ENCODE results near the gene ZNG1A. TPM values are rescaled to one million over a fixed set of nuclear protein-coding genes. Genes with fewer than 3 reads are reported as not detected.
"Not testable (repeated sequence)": the region's sequence is repeated elsewhere in the genome, so short reads cannot be mapped to it uniquely, and the experiment has no call there.

ZNG1A gene
- total RNA-seq, 1 experiment from 2014 or later = 69.1 TPM

DNA sequence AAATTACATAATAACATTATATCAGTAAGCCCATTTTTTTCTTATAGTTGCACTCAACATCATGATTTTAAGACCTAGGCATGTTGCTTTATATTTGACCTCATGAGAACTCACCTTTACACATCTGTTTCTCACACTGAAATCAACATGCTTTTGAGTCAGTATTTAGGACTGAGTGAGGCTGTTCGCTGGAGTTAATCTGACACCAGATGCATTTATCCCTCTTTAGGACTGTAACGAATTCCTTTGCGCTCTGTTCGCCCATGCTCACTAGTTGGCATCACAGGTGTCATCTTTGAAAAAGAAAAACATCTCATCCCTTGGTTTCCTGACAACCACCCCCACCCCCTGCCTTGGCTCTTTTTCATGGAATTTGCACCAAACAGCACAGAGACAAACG is 84.9 kb downstream of the ZNG1A start:
- H4K20me1 ChIP-seq (ENCODE audit: low read length); H3K9me2 ChIP-seq (replicated peaks; ENCODE audit: low read length); BruUV-seq (replicated peaks); H3K4me1 ChIP-seq (ENCODE audit: insufficient read depth, low read length); H3K9ac ChIP-seq (ENCODE audit: low read length); H3K27ac ChIP-seq (ENCODE audit: low read length); H3K4me3 ChIP-seq (ENCODE audit: low read length); POLR2A ChIA-PET (ENCODE audit: unreplicated experiment); DNase-seq; H3F3A ChIP-seq (ENCODE audit: low read length, unreplicated experiment); ATAC-seq; intact Hi-C loops (cut with micrococcal nuclease); H2AFZ ChIP-seq (ENCODE audit: low read length); H3K27me3 ChIP-seq (ENCODE audit: low read length); CTCF ChIA-PET; H3K36me3 ChIP-seq (ENCODE audit: low read depth, low read length); H3K79me2 ChIP-seq (ENCODE audit: low read length); H3K9me3 ChIP-seq (ENCODE audit: low read length); H3K4me2 ChIP-seq (ENCODE audit: low read length): not testable (repeated sequence)

DNA sequence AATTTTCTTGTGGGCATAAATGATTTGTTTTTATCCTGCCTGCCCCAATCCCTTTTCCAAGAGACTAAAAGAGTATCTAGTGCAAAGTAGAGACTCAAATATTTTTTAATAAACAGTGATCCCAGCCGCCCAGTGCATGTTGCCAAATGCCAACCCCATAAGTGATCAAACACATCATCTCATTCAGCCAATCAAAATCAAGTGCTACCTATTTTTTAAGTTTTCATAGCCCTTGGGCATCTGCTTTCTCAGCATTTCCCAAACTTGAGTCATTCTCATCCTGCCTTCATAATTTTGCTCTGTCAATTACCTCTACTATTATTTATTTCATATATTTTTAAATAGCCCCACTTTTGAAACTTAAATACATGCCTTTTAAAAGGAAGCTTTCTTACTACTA is 88.0 kb downstream of the ZNG1A start:
- CTCF ChIA-PET; H3K36me3 ChIP-seq (ENCODE audit: low read depth, low read length): not testable (repeated sequence)

DNA sequence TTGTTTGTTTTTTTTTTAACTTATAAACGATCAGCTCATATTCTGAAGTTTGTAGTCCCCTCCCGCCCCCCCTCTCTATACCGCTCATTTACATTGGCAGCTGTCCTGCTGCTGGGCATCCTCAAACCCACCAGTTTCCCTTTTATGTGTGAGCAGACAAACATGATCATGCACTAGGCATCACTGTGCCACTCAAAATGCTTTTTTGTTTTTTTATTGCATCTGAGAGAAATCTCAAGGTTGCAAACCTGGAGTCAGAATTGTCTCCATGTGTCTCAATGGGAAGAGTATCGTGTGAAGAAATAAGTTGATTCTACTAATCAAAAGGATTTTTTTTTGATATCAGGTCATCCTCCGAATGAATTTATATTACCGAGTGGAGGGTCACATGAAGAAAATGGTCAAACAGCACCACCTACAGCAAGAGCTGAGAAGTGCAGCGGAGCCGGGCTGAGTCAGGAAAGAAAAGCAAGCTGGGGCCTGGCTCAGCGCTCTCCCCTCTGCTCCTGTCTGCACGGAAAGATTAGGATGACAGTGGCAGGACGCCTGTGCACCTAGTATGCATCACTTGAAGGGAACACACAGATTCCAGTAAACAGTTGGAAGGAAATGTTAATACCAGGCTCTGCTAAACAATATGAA is 90.3 kb downstream of the ZNG1A start:
- H3K27ac ChIP-seq (ENCODE audit: low read length); H3F3A ChIP-seq (ENCODE audit: low read length, unreplicated experiment); CTCF ChIA-PET; H3K9ac ChIP-seq (ENCODE audit: low read length); H3K36me3 ChIP-seq (ENCODE audit: low read depth, low read length); H2AFZ ChIP-seq (ENCODE audit: low read length); H3K4me1 ChIP-seq (ENCODE audit: insufficient read depth, low read length); H3K4me3 ChIP-seq (ENCODE audit: low read length); H3K79me2 ChIP-seq (ENCODE audit: low read length); H3K9me2 ChIP-seq (replicated peaks; ENCODE audit: low read length); POLR2A ChIA-PET (ENCODE audit: unreplicated experiment); DNase-seq; H3K9me3 ChIP-seq (ENCODE audit: low read length); H4K20me1 ChIP-seq (ENCODE audit: low read length); H3K27me3 ChIP-seq (ENCODE audit: low read length); BruUV-seq (replicated peaks); H3K4me2 ChIP-seq (ENCODE audit: low read length); intact Hi-C loops (cut with micrococcal nuclease): not testable (repeated sequence)
- ATAC-seq = peak; percentile 77

More for the DNA sequence above, 88.0 kb downstream of the ZNG1A start:
- H3K4me2 ChIP-seq (ENCODE audit: low read length); H3K79me2 ChIP-seq (ENCODE audit: low read length); H3K9ac ChIP-seq (ENCODE audit: low read length); BruUV-seq (replicated peaks); H3K9me3 ChIP-seq (ENCODE audit: low read length); H2AFZ ChIP-seq (ENCODE audit: low read length); H3K27ac ChIP-seq (ENCODE audit: low read length); intact Hi-C loops (cut with micrococcal nuclease); POLR2A ChIA-PET (ENCODE audit: unreplicated experiment); H3K27me3 ChIP-seq (ENCODE audit: low read length); H3K4me1 ChIP-seq (ENCODE audit: insufficient read depth, low read length); H3K4me3 ChIP-seq (ENCODE audit: low read length); H3F3A ChIP-seq (ENCODE audit: low read length, unreplicated experiment); H4K20me1 ChIP-seq (ENCODE audit: low read length); H3K9me2 ChIP-seq (replicated peaks; ENCODE audit: low read length): not testable (repeated sequence)
- ATAC-seq (peak; percentile 42), DNase-seq (peak; percentile 47)

DNA sequence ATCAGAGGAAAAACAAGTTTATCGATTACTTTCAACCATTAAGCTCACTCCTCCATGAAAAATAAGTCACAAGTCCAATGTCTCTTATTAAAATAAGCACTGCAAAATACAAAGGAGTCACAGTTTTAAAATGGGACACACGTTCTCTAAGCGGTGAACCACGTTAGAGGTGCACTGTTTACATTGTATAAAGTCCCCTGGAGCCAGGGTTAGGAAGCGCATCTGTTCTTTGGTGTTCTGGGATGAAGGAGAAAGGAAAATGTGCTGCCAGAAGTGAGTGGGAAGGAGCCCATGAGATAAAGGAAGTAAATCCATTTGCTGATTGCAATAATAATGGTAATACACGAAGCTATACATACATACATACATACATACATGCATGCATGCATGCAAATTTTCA is 91.0 kb downstream of the ZNG1A start:
- ATAC-seq; POLR2A ChIA-PET (ENCODE audit: unreplicated experiment); H3K27ac ChIP-seq (ENCODE audit: low read length): not testable (repeated sequence)

DNA sequence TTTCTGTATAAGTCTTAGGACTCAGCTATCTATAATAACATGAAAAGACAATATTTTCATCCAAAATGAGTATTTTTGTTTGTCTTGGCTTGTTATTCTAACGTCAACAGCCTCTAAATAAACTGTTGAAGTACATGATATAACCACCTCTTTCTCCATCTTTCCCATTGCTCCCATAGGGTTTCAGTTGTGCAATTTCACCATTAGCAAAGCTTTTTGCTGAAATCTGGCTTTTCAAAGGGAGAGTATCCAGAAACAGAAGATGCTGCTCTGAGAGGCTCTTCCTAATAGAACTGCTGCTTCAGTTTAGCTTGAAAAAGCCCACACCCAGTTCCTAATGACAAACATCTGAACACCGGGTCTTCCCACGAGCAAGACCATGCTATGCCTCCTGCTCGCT is 91.8 kb downstream of the ZNG1A start:
- DNase-seq; H3K27me3 ChIP-seq (ENCODE audit: low read length); ATAC-seq; H3K4me2 ChIP-seq (ENCODE audit: low read length); POLR2A ChIA-PET (ENCODE audit: unreplicated experiment); H3F3A ChIP-seq (ENCODE audit: low read length, unreplicated experiment); H3K27ac ChIP-seq (ENCODE audit: low read length); H3K36me3 ChIP-seq (ENCODE audit: low read depth, low read length); H3K4me1 ChIP-seq (ENCODE audit: insufficient read depth, low read length); H3K9me3 ChIP-seq (ENCODE audit: low read length); H4K20me1 ChIP-seq (ENCODE audit: low read length); CTCF ChIA-PET; H3K9me2 ChIP-seq (replicated peaks; ENCODE audit: low read length); H3K9ac ChIP-seq (ENCODE audit: low read length); BruUV-seq (replicated peaks); intact Hi-C loops (cut with micrococcal nuclease); H2AFZ ChIP-seq (ENCODE audit: low read length); H3K79me2 ChIP-seq (ENCODE audit: low read length); H3K4me3 ChIP-seq (ENCODE audit: low read length): not testable (repeated sequence)

More for the DNA sequence above, 91.0 kb downstream of the ZNG1A start:
- BruUV-seq (replicated peaks); H3K9ac ChIP-seq (ENCODE audit: low read length); H3K36me3 ChIP-seq (ENCODE audit: low read depth, low read length); H3K4me2 ChIP-seq (ENCODE audit: low read length); H3K9me3 ChIP-seq (ENCODE audit: low read length); intact Hi-C loops (cut with micrococcal nuclease); H2AFZ ChIP-seq (ENCODE audit: low read length); H3K4me1 ChIP-seq (ENCODE audit: insufficient read depth, low read length); H3K9me2 ChIP-seq (replicated peaks; ENCODE audit: low read length); H3K27me3 ChIP-seq (ENCODE audit: low read length); H3K4me3 ChIP-seq (ENCODE audit: low read length); CTCF ChIA-PET; H4K20me1 ChIP-seq (ENCODE audit: low read length); H3F3A ChIP-seq (ENCODE audit: low read length, unreplicated experiment); H3K79me2 ChIP-seq (ENCODE audit: low read length); DNase-seq: not testable (repeated sequence)

DNA sequence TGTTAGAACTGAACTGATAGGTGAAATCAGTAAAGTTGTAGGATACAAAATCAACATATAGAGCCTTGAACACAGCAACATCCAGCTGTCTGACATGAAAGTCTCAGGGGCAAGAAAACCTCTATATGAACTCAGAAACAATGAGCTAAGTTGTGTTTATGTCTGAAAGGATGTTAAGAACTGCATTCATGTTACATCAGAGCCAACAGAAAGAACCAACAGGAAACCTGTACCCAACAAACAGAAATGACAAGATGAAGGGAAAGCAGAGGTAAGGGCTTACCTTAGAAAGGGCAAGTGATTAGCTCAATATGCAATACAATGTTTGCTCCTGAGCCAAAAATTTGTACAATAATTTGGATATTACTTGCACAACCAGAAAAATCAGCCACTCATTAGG is 92.2 kb downstream of the ZNG1A start:
- POLR2A ChIA-PET (ENCODE audit: unreplicated experiment); DNase-seq; H4K20me1 ChIP-seq (ENCODE audit: low read length); H3K79me2 ChIP-seq (ENCODE audit: low read length); H3K36me3 ChIP-seq (ENCODE audit: low read depth, low read length); intact Hi-C loops (cut with micrococcal nuclease); H3K27ac ChIP-seq (ENCODE audit: low read length); H3K4me3 ChIP-seq (ENCODE audit: low read length); H3K4me2 ChIP-seq (ENCODE audit: low read length); H3K9ac ChIP-seq (ENCODE audit: low read length); BruUV-seq (replicated peaks); H3F3A ChIP-seq (ENCODE audit: low read length, unreplicated experiment); H3K9me2 ChIP-seq (replicated peaks; ENCODE audit: low read length); H2AFZ ChIP-seq (ENCODE audit: low read length); H3K4me1 ChIP-seq (ENCODE audit: insufficient read depth, low read length); H3K9me3 ChIP-seq (ENCODE audit: low read length); ATAC-seq; H3K27me3 ChIP-seq (ENCODE audit: low read length); CTCF ChIA-PET: not testable (repeated sequence)

DNA sequence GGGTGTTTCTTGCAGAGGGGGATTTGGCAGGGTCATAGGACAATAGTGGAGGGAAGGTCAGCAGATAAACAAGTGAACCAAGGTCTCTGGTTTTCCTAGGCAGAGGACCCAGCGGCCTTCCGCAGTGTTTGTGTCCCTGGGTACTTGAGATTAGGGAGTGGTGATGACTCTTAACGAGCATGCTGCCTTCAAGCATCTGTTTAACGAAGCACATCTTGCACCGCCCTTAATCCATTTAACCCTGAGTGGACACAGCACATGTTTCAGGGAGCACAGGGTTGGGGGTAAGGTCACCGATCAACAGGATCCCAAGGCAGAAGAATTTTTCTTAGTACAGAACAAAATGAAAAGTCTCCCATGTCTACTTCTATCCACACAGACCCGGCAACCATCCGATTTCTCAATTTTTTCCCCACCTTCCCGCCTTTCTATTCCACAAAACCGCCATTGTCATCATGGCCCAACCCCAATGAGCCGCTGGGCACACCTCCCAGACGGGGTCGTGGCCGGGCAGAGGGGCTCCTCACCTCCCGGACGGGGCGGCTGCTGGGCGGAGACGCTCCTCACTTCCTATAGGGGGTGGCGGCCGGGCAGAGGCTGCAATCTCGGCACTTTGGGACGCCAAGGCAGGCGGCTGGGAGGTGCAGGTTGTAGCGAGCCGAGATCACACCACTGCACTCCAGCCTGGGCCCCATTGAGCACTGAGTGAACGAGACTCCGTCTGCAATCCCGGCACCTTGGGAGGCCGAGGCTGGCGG is 95.7 kb downstream of the ZNG1A start:
- H3F3A ChIP-seq (ENCODE audit: low read length, unreplicated experiment); BruUV-seq (replicated peaks); ATAC-seq; H3K27ac ChIP-seq (ENCODE audit: low read length); H2AFZ ChIP-seq (ENCODE audit: low read length); H3K9me2 ChIP-seq (replicated peaks; ENCODE audit: low read length); H4K20me1 ChIP-seq (ENCODE audit: low read length); H3K79me2 ChIP-seq (ENCODE audit: low read length); POLR2A ChIA-PET (ENCODE audit: unreplicated experiment); H3K4me2 ChIP-seq (ENCODE audit: low read length); DNase-seq; CTCF ChIA-PET; intact Hi-C loops (cut with micrococcal nuclease); H3K9ac ChIP-seq (ENCODE audit: low read length); H3K4me3 ChIP-seq (ENCODE audit: low read length); H3K36me3 ChIP-seq (ENCODE audit: low read depth, low read length); H3K4me1 ChIP-seq (ENCODE audit: insufficient read depth, low read length); H3K27me3 ChIP-seq (ENCODE audit: low read length); H3K9me3 ChIP-seq (ENCODE audit: low read length): not testable (repeated sequence)
